Fibroblast of lung (primary cell): ENCODE measurements around the gene HSP90B1.

ENCODE experiments used
- EZH2 ChIP-seq: IDR thresholded peaks from 2 replicates; pipeline ENCODE4 v1.5.1; 2012; ENCODE audit warnings: low read length, control low read depth, mild to moderate bottlenecking; ENCODE audit errors: missing control alignments
- TF ChIP-seq, protein P1 (sequence below), 2 donors: IDR thresholded peaks in 1 of 2; conservative IDR thresholded peaks in 1 of 2; 1 replicate in 1 of 2; 2 replicates in 1 of 2; pipeline ENCODE4 v1.5.1; 2011 to 2012; ENCODE audit warnings: low read length in 2 of 2, control low read depth in 1 of 2, inconsistent platforms in 1 of 2, low read depth in 1 of 2, mild to moderate bottlenecking in 1 of 2

GRCh38 chr12:103928682-103929045, 1.5 kb upstream of the HSP90B1 start:
- TF ChIP-seq, protein P1, sequence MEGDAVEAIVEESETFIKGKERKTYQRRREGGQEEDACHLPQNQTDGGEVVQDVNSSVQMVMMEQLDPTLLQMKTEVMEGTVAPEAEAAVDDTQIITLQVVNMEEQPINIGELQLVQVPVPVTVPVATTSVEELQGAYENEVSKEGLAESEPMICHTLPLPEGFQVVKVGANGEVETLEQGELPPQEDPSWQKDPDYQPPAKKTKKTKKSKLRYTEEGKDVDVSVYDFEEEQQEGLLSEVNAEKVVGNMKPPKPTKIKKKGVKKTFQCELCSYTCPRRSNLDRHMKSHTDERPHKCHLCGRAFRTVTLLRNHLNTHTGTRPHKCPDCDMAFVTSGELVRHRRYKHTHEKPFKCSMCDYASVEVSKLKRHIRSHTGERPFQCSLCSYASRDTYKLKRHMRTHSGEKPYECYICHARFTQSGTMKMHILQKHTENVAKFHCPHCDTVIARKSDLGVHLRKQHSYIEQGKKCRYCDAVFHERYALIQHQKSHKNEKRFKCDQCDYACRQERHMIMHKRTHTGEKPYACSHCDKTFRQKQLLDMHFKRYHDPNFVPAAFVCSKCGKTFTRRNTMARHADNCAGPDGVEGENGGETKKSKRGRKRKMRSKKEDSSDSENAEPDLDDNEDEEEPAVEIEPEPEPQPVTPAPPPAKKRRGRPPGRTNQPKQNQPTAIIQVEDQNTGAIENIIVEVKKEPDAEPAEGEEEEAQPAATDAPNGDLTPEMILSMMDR (conservative IDR thresholded peaks at IDR 0.05 in 1 of 2, IDR thresholded peaks at IDR 0.05 in 1 of 2; ENCODE audit: low read depth in 1 of 2, low read length in 2 of 2): no peak
- no peak for TF ChIP-seq EZH2
